GOT3 (cell line): Measurements from ENCODE around the gene SETD7.

Source experiments
- DNase-seq: peaks from one replicate; lab custom pipeline; 2025; ENCODE audit warnings: mixed read lengths; lab: John Stamatoyannopoulos, UW

SETD7 gene

GRCh38 chr4:139509727-139510410 is 46.1 kb downstream of the SETD7 start:
- no peak for DNase-seq

- DNase-seq: no peak
These were observed 47.3 kb downstream of the SETD7 start for GRCh38 chr4:139508581-139509237.

GRCh38 chr4:139506774-139507173 is 49.2 kb downstream of the SETD7 start:
- no peak for DNase-seq

- DNase-seq: no peak
These were observed 52.3 kb downstream of the SETD7 start for GRCh38 chr4:139503622-139504166.

GRCh38 chr4:139501927-139502899 is 53.8 kb downstream of the SETD7 start:
- DNase-seq: no peak

GRCh38 chr4:139501527-139501926 is 54.5 kb downstream of the SETD7 start:
- no peak for DNase-seq

- DNase-seq: no peak
These were observed 54.9 kb downstream of the SETD7 start for GRCh38 chr4:139501117-139501516.

GRCh38 chr4:139499186-139499585 is 56.8 kb downstream of the SETD7 start:
- no peak for DNase-seq

- no peak for DNase-seq
These were observed 62.8 kb downstream of the SETD7 start for GRCh38 chr4:139493176-139493575.

- DNase-seq: no peak
These were observed 63.6 kb downstream of the SETD7 start for GRCh38 chr4:139492429-139492828.

- DNase-seq: no peak
These were observed 66.4 kb downstream of the SETD7 start for GRCh38 chr4:139489638-139490037.

GRCh38 chr4:139488442-139488841 is 67.6 kb downstream of the SETD7 start:
- DNase-seq: no peak

- no peak for DNase-seq
These were observed 71.2 kb downstream of the SETD7 start for GRCh38 chr4:139484783-139485311.

- DNase-seq: no peak
These were observed 73.0 kb downstream of the SETD7 start for GRCh38 chr4:139483000-139483399.

- no peak for DNase-seq
These were observed 74.6 kb downstream of the SETD7 start for GRCh38 chr4:139481465-139481864.

- DNase-seq: no peak
These were observed 79.7 kb downstream of the SETD7 start for GRCh38 chr4:139476363-139476762.

GRCh38 chr4:139472852-139473251 is 83.2 kb downstream of the SETD7 start:
- DNase-seq: no peak

- DNase-seq: no peak
These were observed 84.9 kb downstream of the SETD7 start for GRCh38 chr4:139470997-139471665.

GRCh38 chr4:139470295-139470694 is 85.7 kb downstream of the SETD7 start:
- no peak for DNase-seq

- DNase-seq: no peak
These were observed 86.2 kb downstream of the SETD7 start for GRCh38 chr4:139469869-139470268.

GRCh38 chr4:139469216-139469615 is 86.8 kb downstream of the SETD7 start:
- DNase-seq: no peak
